GM23248 (cell line): ENCODE data around the gene POGK.

Experiments
- EZH2 ChIP-seq: fragments of 200-600 bp; sonication (generic); IDR thresholded peaks from 2 replicates; pipeline ENCODE4 v1.6.1; 2018; ENCODE audit warnings: antibody characterized with exemption, mild to moderate bottlenecking; ENCODE audit not compliant: insufficient read depth, poor library complexity, severe bottlenecking
- EZH2phosphoT487 ChIP-seq: fragments of 200-600 bp; sonication (generic); IDR thresholded peaks from 2 replicates; pipeline ENCODE4 v1.6.1; 2018; ENCODE audit warnings: antibody characterized with exemption, moderate library complexity, mild to moderate bottlenecking, low read depth; ENCODE audit not compliant: insufficient read depth

DNA sequence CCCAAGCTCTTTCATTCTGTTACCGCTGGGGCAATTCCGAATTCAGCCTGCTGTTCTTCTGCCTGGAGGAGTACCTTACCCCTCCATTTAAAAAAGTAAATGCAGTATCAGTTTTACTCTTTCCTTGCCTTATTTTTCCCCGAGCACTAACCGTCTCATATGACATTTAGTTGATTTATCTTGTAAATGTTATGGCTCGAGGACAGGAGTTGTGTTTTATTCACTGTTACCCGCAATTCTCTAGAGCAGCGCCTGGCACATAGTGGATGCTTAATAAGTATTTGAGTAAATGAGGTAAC, 37.2 kb downstream of the POGK start:
- no peak for TF ChIP-seq EZH2
- TF ChIP-seq EZH2phosphoT487: no peak
